H1 (cell line): ENCODE data around the gene CPNE8. TPM values are rescaled to one million over a fixed set of nuclear protein-coding genes. Genes with fewer than 3 reads are reported as not detected.

Source experiments
- CTCF ChIA-PET: fragments of 300-600 bp; sonication (Branson Sonifier 250); formaldehyde crosslinking; loops from one replicate; lab custom pipeline; 2021; ENCODE audit not compliant: partially characterized antibody; lab: Charles Lee
- POLR2A ChIA-PET: fragments of 300-600 bp; sonication (Branson Sonifier 250); formaldehyde crosslinking; loops from one replicate; lab custom pipeline; 2021; ENCODE audit warnings: inconsistent platforms; ENCODE audit not compliant: partially characterized antibody; lab: Charles Lee
- DNase-seq, 2 experiments: peaks; one replicate each; pipeline versions ENCODE4 v3.0.0 to v3.0.0-alpha.2; 2010 to 2022; ENCODE audit warnings: low spot score in 2 of 2, low read depth in 1 of 2, mixed read lengths in 1 of 2
- FAIRE-seq: peaks from 2 replicates; lab custom pipeline; 2011; peaks lifted over from hg19 to GRCh38; lab: Jason Lieb, UNC
- H2AFZ ChIP-seq: 2 replicates; pipeline ENCODE4 v1.8.1; 2012; ENCODE audit warnings: low read length, inconsistent platforms
- H2AK5ac ChIP-seq: 2 replicates; pipeline ENCODE4 v1.6.1; 2013; ENCODE audit warnings: low read depth, low read length
- H2BK120ac ChIP-seq: replicated peaks from 2 replicates; pipeline ENCODE3; 2013; ENCODE audit warnings: low read depth, low read length, inconsistent platforms
- H2BK12ac ChIP-seq: 2 replicates; pipeline ENCODE4 v1.6.1; 2013; ENCODE audit warnings: low read depth, low read length
- H2BK15ac ChIP-seq: 2 replicates; pipeline ENCODE4 v1.6.1; 2013; ENCODE audit warnings: low read length
- H2BK20ac ChIP-seq: 2 replicates; pipeline ENCODE4 v1.6.1; 2013; ENCODE audit warnings: low read length
- H2BK5ac ChIP-seq: 2 replicates; pipeline ENCODE4 v1.6.1; 2013; ENCODE audit warnings: low read depth, low read length
- H3K14ac ChIP-seq: 2 replicates; pipeline ENCODE4 v1.6.1; 2013; ENCODE audit warnings: inconsistent platforms; ENCODE audit not compliant: insufficient read length
- H3K18ac ChIP-seq: 2 replicates; pipeline ENCODE4 v1.6.1; 2013; ENCODE audit warnings: low read length; ENCODE audit errors: extremely low read depth
- H3K23ac ChIP-seq: 2 replicates; pipeline ENCODE4 v1.6.1; 2013; ENCODE audit warnings: inconsistent platforms; ENCODE audit not compliant: insufficient read length
- H3K23me2 ChIP-seq: 2 replicates; pipeline ENCODE4 v1.6.1; 2013; ENCODE audit warnings: low read depth, low read length
- H3K27ac ChIP-seq: 2 replicates; pipeline ENCODE4 v1.6.1; 2011; ENCODE audit warnings: low read depth, low read length, inconsistent platforms
- H3K27me3 ChIP-seq, 4 experiments: replicated peaks in 1 of 4; 1 replicate in 1 of 4; 2 replicates in 3 of 4; pipeline versions ENCODE4 v1.6.1 to v1.8.1; 2011 to 2013; ENCODE audit warnings: low read length in 3 of 4, mild to moderate bottlenecking in 3 of 4, inconsistent platforms in 2 of 4, mixed read lengths in 2 of 4, moderate library complexity in 1 of 4; ENCODE audit not compliant: control insufficient read depth in 3 of 4, insufficient read depth in 3 of 4; ENCODE audit errors: extremely low read depth in 1 of 4
- H3K36me3 ChIP-seq, 4 experiments: 2 replicates each; pipeline versions ENCODE4 v1.6.1 to v1.8.1; 2011 to 2013; ENCODE audit warnings: mild to moderate bottlenecking in 4 of 4, low read length in 3 of 4, moderate library complexity in 2 of 4, control low read depth in 1 of 4, inconsistent platforms in 1 of 4; ENCODE audit not compliant: insufficient read depth in 4 of 4, control insufficient read depth in 2 of 4
- H3K4ac ChIP-seq: replicated peaks from 2 replicates; pipeline ENCODE3; 2013; ENCODE audit warnings: low read length, low read depth, mixed read lengths, inconsistent platforms; ENCODE audit not compliant: insufficient read length
- H3K4me1 ChIP-seq, 4 experiments: replicated peaks in 1 of 4; 1 replicate in 1 of 4; 2 replicates in 3 of 4; pipeline versions ENCODE4 v1.6.1 to v1.8.1; 2011 to 2013; ENCODE audit warnings: low read length in 3 of 4, inconsistent platforms in 2 of 4, mixed read lengths in 1 of 4; ENCODE audit not compliant: insufficient read depth in 4 of 4, control insufficient read depth in 3 of 4
- H3K4me2 ChIP-seq, 2 experiments: 2 replicates each; pipeline versions ENCODE4 v1.6.1 to v1.8.1; 2011 to 2013; ENCODE audit warnings: low read depth in 2 of 2, low read length in 2 of 2, control low read depth in 1 of 2, inconsistent platforms in 1 of 2, mild to moderate bottlenecking in 1 of 2; ENCODE audit not compliant: insufficient read depth in 1 of 2
- H3K4me3 ChIP-seq, 4 experiments: fragments of 200-600, 300-600 bp in 1 of 4; sonication (generic), shearing (Covaris generic), sonication (Bioruptor Twin) in 1 of 4; 2 replicates each; pipeline versions ENCODE4 v1.5.1 to v1.8.1; 2011 to 2016; ENCODE audit warnings: low read length in 4 of 4, low read depth in 3 of 4, control low read depth in 2 of 4, inconsistent platforms in 2 of 4, mild to moderate bottlenecking in 2 of 4, mixed read lengths in 1 of 4, moderate library complexity in 1 of 4; ENCODE audit not compliant: insufficient read depth in 2 of 4; ENCODE audit errors: extremely low read depth in 1 of 4
- H3K56ac ChIP-seq: replicated peaks from 2 replicates; pipeline ENCODE3; 2013; ENCODE audit warnings: low read depth, mild to moderate bottlenecking, mixed read lengths, low read length, inconsistent platforms; ENCODE audit not compliant: insufficient read length
- H3K79me1 ChIP-seq: 2 replicates; pipeline ENCODE4 v1.6.1; 2013; ENCODE audit warnings: low read depth, low read length, control low read depth
- H3K79me2 ChIP-seq, 2 experiments: 2 replicates each; pipeline versions ENCODE4 v1.6.1 to v1.8.1; 2012 to 2013; ENCODE audit warnings: low read length in 2 of 2, mild to moderate bottlenecking in 2 of 2, inconsistent platforms in 1 of 2; ENCODE audit not compliant: insufficient read depth in 2 of 2, control insufficient read depth in 1 of 2
- H3K9ac ChIP-seq, 4 experiments: replicated peaks in 1 of 4; 1 replicate in 1 of 4; 2 replicates in 3 of 4; pipeline versions ENCODE4 v1.6.1 to v1.8.1; 2011 to 2013; ENCODE audit warnings: low read depth in 3 of 4, low read length in 3 of 4, control low read depth in 2 of 4, mild to moderate bottlenecking in 2 of 4, moderate library complexity in 2 of 4, inconsistent platforms in 1 of 4; ENCODE audit errors: extremely low read depth in 1 of 4
- H3K9me3 ChIP-seq, 2 experiments: 2 replicates each; pipeline versions ENCODE4 v1.6.1 to v1.8.1; 2012 to 2013; ENCODE audit warnings: mild to moderate bottlenecking in 2 of 2, moderate library complexity in 2 of 2, control low read depth in 1 of 2, inconsistent platforms in 1 of 2, low read depth in 1 of 2, low read length in 1 of 2, mixed read lengths in 1 of 2; ENCODE audit not compliant: insufficient read depth in 2 of 2
- H4K20me1 ChIP-seq, 2 experiments: replicated peaks in 1 of 2; 2 replicates each; pipeline versions ENCODE3 to v1.8.1; 2011 to 2013; ENCODE audit warnings: inconsistent platforms in 2 of 2, low read length in 2 of 2, mild to moderate bottlenecking in 1 of 2; ENCODE audit not compliant: insufficient read depth in 2 of 2, control insufficient read depth in 1 of 2
- H4K5ac ChIP-seq: 2 replicates; pipeline ENCODE4 v1.6.1; 2013; ENCODE audit warnings: low read length, low read depth, mixed read lengths, inconsistent platforms; ENCODE audit not compliant: insufficient read length
- H4K8ac ChIP-seq: 2 replicates; pipeline ENCODE4 v1.8.0; 2013; ENCODE audit warnings: mild to moderate bottlenecking, moderate library complexity, low read length, inconsistent platforms; ENCODE audit not compliant: insufficient read depth; ENCODE audit errors: extremely low read depth
- H4K91ac ChIP-seq: replicated peaks from 2 replicates; pipeline ENCODE3; 2013; ENCODE audit warnings: low read length, mixed read lengths, inconsistent platforms; ENCODE audit not compliant: insufficient read length
- CEBPB ChIP-seq: IDR thresholded peaks from 2 replicates; pipeline ENCODE4 v1.6.1; 2012; ENCODE audit warnings: low read depth, low read length
- CTBP2 ChIP-seq: IDR thresholded peaks from 2 replicates; pipeline ENCODE4 v1.7.0; 2011; ENCODE audit warnings: borderline replicate concordance, mild to moderate bottlenecking, moderate library complexity, mixed read lengths, low read length; ENCODE audit not compliant: insufficient read depth, insufficient read length
- FOSL1 ChIP-seq: IDR thresholded peaks from 2 replicates; pipeline ENCODE4 v1.6.1; 2011; ENCODE audit warnings: mild to moderate bottlenecking, low read depth, low read length, moderate library complexity; ENCODE audit not compliant: insufficient read depth
- HDAC2 ChIP-seq, 2 experiments: fragments of 300-600 bp in 1 of 2; sonication (generic) in 1 of 2; IDR thresholded peaks; 2 replicates each; pipeline ENCODE4 v1.6.1; 2011 to 2012; ENCODE audit warnings: low read depth in 2 of 2, low read length in 2 of 2, mild to moderate bottlenecking in 2 of 2, moderate library complexity in 2 of 2, borderline replicate concordance in 1 of 2, inconsistent platforms in 1 of 2
- NANOG ChIP-seq: IDR thresholded peaks from 2 replicates; pipeline ENCODE4 v1.6.1; 2011; ENCODE audit warnings: low read length, low read depth, mild to moderate bottlenecking, inconsistent platforms; ENCODE audit not compliant: insufficient read depth, poor library complexity, severe bottlenecking
- POLR2A ChIP-seq, 2 experiments: IDR thresholded peaks; 1 replicate in 1 of 2; 2 replicates in 1 of 2; pipeline ENCODE4 v1.6.1; 2011; ENCODE audit warnings: low read depth in 2 of 2, low read length in 2 of 2, mild to moderate bottlenecking in 2 of 2; ENCODE audit errors: control extremely low read depth in 1 of 2
- SIRT6 ChIP-seq: IDR thresholded peaks from one replicate; pipeline ENCODE4 v1.7.1; 2012; ENCODE audit warnings: low read length, inconsistent platforms
- SP2 ChIP-seq: IDR thresholded peaks from 2 replicates; pipeline ENCODE4 v1.6.1; 2012; ENCODE audit warnings: mild to moderate bottlenecking, low read length, inconsistent platforms
- TAF7 ChIP-seq: optimal IDR thresholded peaks from 2 replicates; pipeline ENCODE3; 2011; ENCODE audit warnings: low read depth, mild to moderate bottlenecking, inconsistent platforms, low read length, moderate library complexity, borderline replicate concordance
- TCF12 ChIP-seq: IDR thresholded peaks from 2 replicates; pipeline ENCODE4 v1.6.1; 2011; ENCODE audit warnings: low read depth, mild to moderate bottlenecking, low read length
- WGBS, 2 experiments: shearing (Covaris generic) in 1 of 2; methylation state at CpG; one replicate each; pipeline versions ENCODE4 v1.1.6 to v1.1.7; 2013 to 2015; ENCODE audit warnings: low lambda C conversion rate in 2 of 2, mixed read lengths in 2 of 2, inconsistent platforms in 1 of 2, low coverage in 1 of 2, missing lambda C conversion rate in 1 of 2; ENCODE audit not compliant: insufficient replicate concordance in 2 of 2, insufficient coverage in 1 of 2, insufficient read length in 1 of 2; ENCODE audit errors: extremely low coverage in 1 of 2, missing lambda C conversion rate in 1 of 2; 5-methylcytosine and 5-hydroxymethylcytosine counted together
- polyA plus RNA-seq, 7 experiments: library from polyadenylated mRNA; depleted of rRNA in 3 of 7; stranded (reverse) in 5 of 7; unstranded in 2 of 7; fragments of >200 nt in 5 of 7; fragments of 200-250 nt in 2 of 7; gene quantifications; 1 replicate in 5 of 7; 2 replicates in 1 of 7; 4 replicates in 1 of 7; pipeline versions ENCODE4 v1.2.1 to v1.2.3, GENCODE V29; 2011 to 2013; ENCODE audit warnings: missing spikeins in 2 of 7, mixed read lengths in 2 of 7
- total RNA-seq: library from RNA; stranded (reverse); fragmentation: NEBNext Ultra II Directional; extraction: Animal tissue kit (Norgen Biotek cat#: 25700); gene quantifications from 2 replicates; pipeline ENCODE4 v1.2.1, GENCODE V29; 2021
- TF ChIP-seq, protein P1 (sequence below), 3 experiments: IDR thresholded peaks; 1 replicate in 2 of 3; 2 replicates in 1 of 3; pipeline versions ENCODE4 v1.5.1 to v1.6.1; 2011; ENCODE audit warnings: low read length in 3 of 3, mild to moderate bottlenecking in 3 of 3, inconsistent platforms in 2 of 3, low read depth in 1 of 3, moderate library complexity in 1 of 3; ENCODE audit not compliant: insufficient read depth in 1 of 3; ENCODE audit errors: control extremely low read depth in 1 of 3

The CPNE8 gene
- total and polyA plus RNA-seq, 2 of the 8 experiments (the other 6 are each of a cell fraction or from before 2014, with no cell fraction given), result 2.5 to 6.8 TPM

DNA sequence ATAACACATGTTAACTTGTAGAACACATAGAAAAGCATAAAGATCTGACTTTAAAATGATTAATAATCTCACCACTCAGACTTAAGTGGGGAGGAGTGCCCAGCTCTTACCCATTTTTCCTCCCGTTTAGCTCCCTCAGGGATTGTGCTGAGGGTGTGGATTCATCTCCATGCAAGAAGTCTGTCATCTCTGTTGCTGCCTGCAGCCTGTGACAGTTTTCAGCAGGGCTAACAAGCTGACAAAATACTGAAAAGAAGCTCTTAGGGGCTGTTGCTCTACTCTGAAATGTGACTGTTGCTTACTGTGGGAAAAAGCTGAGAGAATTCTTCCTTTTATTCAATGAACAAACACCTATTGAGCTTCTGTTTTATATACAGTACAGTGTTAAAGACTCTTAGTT lies 216.2 kb downstream of the CPNE8 start:
- H3K36me3 ChIP-seq, result no peaks in the 10 kb centered on the region
- no peak overlapping the region for H2AFZ ChIP-seq
- no peak overlapping the region for H2BK12ac ChIP-seq
- no peak overlapping the region for H2BK20ac ChIP-seq
- no peak overlapping the region for H2AK5ac ChIP-seq
- TF ChIP-seq TCF12, result no peak
- no peak for TF ChIP-seq SIRT6
- TF ChIP-seq, protein P1, sequence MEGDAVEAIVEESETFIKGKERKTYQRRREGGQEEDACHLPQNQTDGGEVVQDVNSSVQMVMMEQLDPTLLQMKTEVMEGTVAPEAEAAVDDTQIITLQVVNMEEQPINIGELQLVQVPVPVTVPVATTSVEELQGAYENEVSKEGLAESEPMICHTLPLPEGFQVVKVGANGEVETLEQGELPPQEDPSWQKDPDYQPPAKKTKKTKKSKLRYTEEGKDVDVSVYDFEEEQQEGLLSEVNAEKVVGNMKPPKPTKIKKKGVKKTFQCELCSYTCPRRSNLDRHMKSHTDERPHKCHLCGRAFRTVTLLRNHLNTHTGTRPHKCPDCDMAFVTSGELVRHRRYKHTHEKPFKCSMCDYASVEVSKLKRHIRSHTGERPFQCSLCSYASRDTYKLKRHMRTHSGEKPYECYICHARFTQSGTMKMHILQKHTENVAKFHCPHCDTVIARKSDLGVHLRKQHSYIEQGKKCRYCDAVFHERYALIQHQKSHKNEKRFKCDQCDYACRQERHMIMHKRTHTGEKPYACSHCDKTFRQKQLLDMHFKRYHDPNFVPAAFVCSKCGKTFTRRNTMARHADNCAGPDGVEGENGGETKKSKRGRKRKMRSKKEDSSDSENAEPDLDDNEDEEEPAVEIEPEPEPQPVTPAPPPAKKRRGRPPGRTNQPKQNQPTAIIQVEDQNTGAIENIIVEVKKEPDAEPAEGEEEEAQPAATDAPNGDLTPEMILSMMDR (IDR thresholded peaks at IDR 0.05; ENCODE audit: control extremely low read depth in 1 of 3, insufficient read depth in 1 of 3, low read depth in 1 of 3, low read length in 3 of 3), result no peak
- no peak for TF ChIP-seq FOSL1
- no peak for TF ChIP-seq SP2
- no peak for TF ChIP-seq CEBPB
- no peak for TF ChIP-seq HDAC2 (IDR thresholded peaks at IDR 0.05; ENCODE audit: borderline replicate concordance in 1 of 2, low read depth in 2 of 2, low read length in 2 of 2)
- no peak for TF ChIP-seq NANOG
- no peak for TF ChIP-seq CTBP2
- no peak for TF ChIP-seq TAF7
- no peak for TF ChIP-seq POLR2A (IDR thresholded peaks at IDR 0.05; ENCODE audit: control extremely low read depth in 1 of 2, low read depth in 2 of 2, low read length in 2 of 2)
- no peaks in the 10 kb centered on the region for H3K23me2 ChIP-seq
- H3K4ac ChIP-seq, result no peak overlapping the region
- DNase-seq (no peak), FAIRE-seq (no peak)
- no peak overlapping the region for H3K18ac ChIP-seq
- H3K27me3 ChIP-seq, result no peaks in the 10 kb centered on the region
- no peaks in the 10 kb centered on the region for H3K79me2 ChIP-seq
- no peak overlapping the region for H3K14ac ChIP-seq
- H3K79me1 ChIP-seq, result no peaks in the 10 kb centered on the region
- no peak overlapping the region for H2BK15ac ChIP-seq
- no peaks in the 10 kb centered on the region for H4K20me1 ChIP-seq
- no peak overlapping the region for H2BK120ac ChIP-seq
- H3K4me2 ChIP-seq, result no peak overlapping the region
- ChIA-PET POLR2A (no interaction called here), CTCF (no interaction called here)
- H2BK5ac ChIP-seq, result no peak overlapping the region
- no peak overlapping the region for H3K9ac ChIP-seq
- no peaks in the 10 kb centered on the region for H3K9me3 ChIP-seq
- no peak overlapping the region for H3K27ac ChIP-seq
- no peak overlapping the region for H3K56ac ChIP-seq
- no peak overlapping the region for H3K4me3 ChIP-seq
- no peak overlapping the region for H3K23ac ChIP-seq
- H4K5ac ChIP-seq, result no peak overlapping the region
- H3K4me1 ChIP-seq, result no peaks in the 10 kb centered on the region
- no peak overlapping the region for H4K91ac ChIP-seq
- 100% methylated on average over 1 of the region's 1 CpG; no CpG with 5 or more reads in 1 of the 2 experiments for WGBS, 2 experiments
- no peak overlapping the region for H4K8ac ChIP-seq
